IgD-negative memory B cell (primary cell): ENCODE measurements around the gene TAF1A. TPM values are rescaled to one million over a fixed set of nuclear protein-coding genes. Genes with fewer than 3 reads are reported as not detected.
A peak's percentile ranks its signal among the peaks of the same experiment; 100 is the strongest.
"Not testable (repeated sequence)": the region's sequence is repeated elsewhere in the genome, so short reads cannot be mapped to it uniquely, and the experiment has no call there.

Experiments
- H3K27ac Mint-ChIP-seq, 3 donors: one replicate each; pipeline ENCODE4 v1.8.0; 2020 to 2022; ENCODE audit warnings: mild to moderate bottlenecking in 3 of 3, mixed read lengths in 3 of 3, moderate library complexity in 1 of 3
- H3K27me3 Mint-ChIP-seq: one replicate; pipeline ENCODE4 v1.8.0; 2021; ENCODE audit warnings: mixed read lengths
- H3K36me3 Mint-ChIP-seq: one replicate; pipeline ENCODE4 v1.8.0; 2020; ENCODE audit warnings: mild to moderate bottlenecking, mixed read lengths
- H3K4me1 Mint-ChIP-seq, 3 donors: one replicate each; pipeline ENCODE4 v1.8.0; 2020 to 2022; ENCODE audit warnings: mixed read lengths in 3 of 3, mild to moderate bottlenecking in 1 of 3
- H3K4me3 Mint-ChIP-seq, 4 donors: one replicate each; pipeline ENCODE4 v1.8.0; 2020 to 2022; ENCODE audit warnings: mild to moderate bottlenecking in 4 of 4, mixed read lengths in 4 of 4, moderate library complexity in 3 of 4
- H3K9me3 Mint-ChIP-seq, 3 donors: one replicate each; pipeline ENCODE4 v1.8.0; 2020 to 2021; ENCODE audit warnings: mixed read lengths in 3 of 3, mild to moderate bottlenecking in 1 of 3
- polyA plus RNA-seq: library from polyadenylated mRNA; unstranded; fragments of 300-500 nt; fragmentation: Illumina TruSeq; gene quantifications from one replicate; pipeline ENCODE4 v1.2.3, GENCODE V29; 2021

Gene TAF1A
- polyA plus RNA-seq, 1 donor from 2014 or later: 13.9 TPM

DNA sequence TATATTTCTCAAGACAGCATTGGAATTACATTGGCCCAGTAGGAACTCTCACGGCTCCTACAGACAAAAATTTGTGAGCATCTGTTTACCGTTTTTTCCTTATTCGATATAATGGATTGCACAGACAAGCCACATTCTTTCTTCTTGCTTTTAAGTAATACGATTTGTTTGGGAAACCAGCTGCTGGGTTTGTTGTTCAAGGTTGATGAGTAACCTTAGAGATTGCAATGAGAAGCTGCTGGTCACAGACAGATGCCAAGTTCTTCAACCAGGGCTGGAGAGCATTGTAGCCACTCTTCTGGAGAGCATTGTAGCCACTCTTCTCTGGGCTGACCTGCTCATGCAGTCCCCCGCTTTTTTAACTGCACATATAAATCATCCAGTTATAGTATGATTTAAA lies 26.8 kb upstream of the TAF1A start:
- peaks cover 10 to 25% (median 22%) of the 10 kb centered on the region in 3 donors for H3K4me1 Mint-ChIP-seq
- H3K9me3 Mint-ChIP-seq: no peaks in the 10 kb centered on the region
- peaks cover 2% of the 10 kb centered on the region for H3K27me3 Mint-ChIP-seq
- no peaks in the 10 kb centered on the region for H3K36me3 Mint-ChIP-seq
- peak overlapping the region; percentile 92 to 95 (median 94) for H3K27ac Mint-ChIP-seq
- H3K4me3 Mint-ChIP-seq: peak overlapping the region in 3 of 4 donors; percentile 88 to 97 (median 95)

- H3K27me3 Mint-ChIP-seq: peaks cover 2% of the 10 kb centered on the region
- peaks cover 0 to 2% (median 2%) of the 10 kb centered on the region in 3 donors for H3K4me1 Mint-ChIP-seq
- peaks cover 0 to 5% (median 0%) of the 10 kb centered on the region in 3 donors for H3K9me3 Mint-ChIP-seq
- H3K27ac Mint-ChIP-seq: no peak overlapping the region
- no peak overlapping the region for H3K4me3 Mint-ChIP-seq
- peaks cover 1% of the 10 kb centered on the region for H3K36me3 Mint-ChIP-seq
Measured at GRCh38 chr1:222613627-222614026, 23.9 kb upstream of the TAF1A start.

GRCh38 chr1:222610728-222611127 lies 21.0 kb upstream of the TAF1A start:
- Mint-ChIP-seq H3K27me3 (peaks cover 2% of the 10 kb centered on the region), H3K36me3 (peaks cover 3% of the 10 kb centered on the region), H3K4me3 (no peak overlapping the region), H3K4me1 (no peaks in the 10 kb centered on the region), H3K9me3 (peaks cover 0 to 5% (median 0%) of the 10 kb centered on the region in 3 donors), H3K27ac (no peak overlapping the region)

DNA sequence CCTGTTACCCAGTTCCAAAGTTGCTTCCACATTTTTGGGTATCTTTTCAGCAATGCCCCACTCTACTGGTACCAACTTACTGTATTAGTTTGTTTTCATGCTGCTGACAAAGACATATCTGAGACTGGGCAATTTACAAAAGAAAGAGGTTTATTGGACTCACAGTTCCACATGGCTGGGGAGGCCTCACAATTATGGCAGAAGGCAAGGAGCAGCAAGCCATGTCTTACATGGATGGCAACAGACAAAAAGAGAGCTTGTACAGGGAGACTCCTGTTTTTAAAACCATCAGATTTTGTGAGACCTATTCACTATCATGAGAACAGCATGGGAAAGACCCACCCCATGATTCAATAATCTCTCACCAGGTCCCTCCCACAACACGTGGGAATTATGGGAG lies 19.4 kb upstream of the TAF1A start:
- not testable (repeated sequence) for H3K27me3 Mint-ChIP-seq, H3K27ac Mint-ChIP-seq, H3K4me1 Mint-ChIP-seq, H3K4me3 Mint-ChIP-seq, H3K9me3 Mint-ChIP-seq, H3K36me3 Mint-ChIP-seq

DNA sequence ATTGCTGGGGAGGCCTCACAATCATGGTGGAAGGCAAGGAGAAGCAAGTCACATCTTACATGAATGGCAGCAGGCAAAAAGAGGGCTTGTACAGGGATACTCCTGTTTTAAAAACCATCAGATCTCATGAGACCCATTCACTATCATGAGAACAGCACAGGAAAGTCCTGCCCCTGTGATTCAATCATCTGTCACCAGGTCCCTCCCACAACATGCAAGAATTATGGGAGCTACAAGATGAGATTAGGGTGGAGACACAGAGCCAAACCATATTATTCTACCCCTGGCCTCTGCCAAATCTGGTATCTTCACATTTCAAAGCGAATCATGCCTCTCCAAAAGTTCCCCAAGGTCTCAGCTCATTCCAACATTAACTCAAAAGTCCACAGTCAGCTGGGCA lies 17.0 kb upstream of the TAF1A start:
- H3K9me3 Mint-ChIP-seq: peaks cover 0 to 5% (median 0%) of the 10 kb centered on the region in 3 donors
- H3K27ac Mint-ChIP-seq: no peak overlapping the region
- no peak overlapping the region for H3K4me3 Mint-ChIP-seq
- peaks cover 3% of the 10 kb centered on the region for H3K36me3 Mint-ChIP-seq
- H3K4me1 Mint-ChIP-seq: no peaks in the 10 kb centered on the region
- H3K27me3 Mint-ChIP-seq: peaks cover 1% of the 10 kb centered on the region

DNA sequence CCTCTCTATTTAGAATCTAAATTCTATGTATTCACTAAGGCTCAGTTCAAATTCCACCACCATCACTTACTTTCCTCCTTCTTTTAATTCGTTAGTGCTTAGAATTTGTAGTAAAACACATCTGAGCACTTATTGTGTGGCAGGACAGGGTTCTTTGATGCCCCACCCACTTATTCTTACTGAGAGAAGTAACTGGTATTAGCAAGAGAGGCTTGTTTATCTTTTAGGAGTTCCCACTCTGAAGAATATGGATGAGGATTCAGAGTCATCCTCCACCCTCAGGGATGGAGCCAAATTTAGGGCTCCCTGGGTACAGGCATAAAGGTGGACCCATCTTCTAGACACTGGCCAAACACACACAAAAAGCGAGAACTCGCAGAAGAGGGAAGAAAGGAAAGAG lies 11.5 kb upstream of the TAF1A start:
- Mint-ChIP-seq H3K4me1 (no peaks in the 10 kb centered on the region), H3K27ac (no peak overlapping the region), H3K9me3 (peaks cover 0 to 1% (median 0%) of the 10 kb centered on the region in 3 donors), H3K36me3 (peaks cover 1% of the 10 kb centered on the region), H3K27me3 (peaks cover 1% of the 10 kb centered on the region), H3K4me3 (no peak overlapping the region)

GRCh38 chr1:222600281-222600680 lies 10.5 kb upstream of the TAF1A start:
- H3K4me3 Mint-ChIP-seq: no peak overlapping the region

DNA sequence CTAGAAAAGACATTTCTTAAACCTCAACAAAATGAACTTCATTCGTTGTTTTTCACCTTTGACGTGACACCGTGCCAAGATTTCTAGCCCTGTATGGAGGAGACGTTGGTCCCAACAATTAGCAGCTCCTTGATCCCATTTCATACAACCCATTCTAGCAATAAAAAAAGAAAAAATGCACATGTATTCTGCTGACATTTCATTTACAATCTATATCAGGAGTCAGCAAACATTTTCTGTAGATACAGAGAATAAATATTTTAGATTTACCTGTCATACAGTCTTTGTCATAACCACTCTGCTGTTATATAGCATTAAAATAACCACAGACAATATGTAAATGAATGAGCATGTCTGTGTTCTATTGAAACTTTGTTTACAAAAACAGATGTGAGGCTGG lies 7.0 kb upstream of the TAF1A start:
- Mint-ChIP-seq H3K36me3 (no peaks in the 10 kb centered on the region), H3K27ac (no peak overlapping the region), H3K4me3 (no peak overlapping the region), H3K27me3 (no peaks in the 10 kb centered on the region), H3K9me3 (peaks cover 0 to 1% (median 0%) of the 10 kb centered on the region in 3 donors), H3K4me1 (no peaks in the 10 kb centered on the region)

More at GRCh38 chr1:222600281-222600680, 10.5 kb upstream of the TAF1A start:
- Mint-ChIP-seq H3K27ac (no peak overlapping the region), H3K36me3 (no peaks in the 10 kb centered on the region), H3K27me3 (no peaks in the 10 kb centered on the region), H3K4me1 (no peaks in the 10 kb centered on the region), H3K9me3 (peaks cover 0 to 1% (median 0%) of the 10 kb centered on the region in 3 donors)

GRCh38 chr1:222594789-222595188 lies 5.1 kb upstream of the TAF1A start:
- H3K27me3 Mint-ChIP-seq: no peaks in the 10 kb centered on the region
- H3K27ac Mint-ChIP-seq: no peak overlapping the region
- no peaks in the 10 kb centered on the region for H3K36me3 Mint-ChIP-seq
- no peaks in the 10 kb centered on the region for H3K9me3 Mint-ChIP-seq
- H3K4me1 Mint-ChIP-seq: peaks cover 0 to 10% (median 8%) of the 10 kb centered on the region in 3 donors
- no peak overlapping the region for H3K4me3 Mint-ChIP-seq

DNA sequence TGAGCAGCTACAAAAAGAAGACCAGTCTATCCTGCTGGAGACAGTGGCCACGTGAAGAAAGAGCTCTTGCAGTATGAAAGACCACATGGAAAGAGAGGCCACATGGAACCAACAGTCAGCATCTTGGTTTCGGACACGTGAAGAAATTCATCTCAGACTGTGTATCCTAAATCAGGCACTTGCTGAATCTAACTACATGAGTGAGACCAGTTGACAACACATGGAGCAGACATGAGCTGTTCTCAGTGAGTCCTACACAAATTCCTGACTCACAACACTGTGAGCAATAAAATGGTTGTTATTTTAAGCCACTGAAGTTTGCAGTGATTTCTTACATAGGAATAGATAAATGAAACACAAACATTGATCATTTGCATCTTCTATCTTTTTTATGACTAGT lies 2.4 kb upstream of the TAF1A start:
- Mint-ChIP-seq H3K36me3 (peaks cover 1% of the 10 kb centered on the region), H3K4me1 (peaks cover 12 to 30% (median 27%) of the 10 kb centered on the region in 3 donors), H3K4me3 (peak overlapping the region in 1 of 4 donors; percentile 70), H3K27ac (no peak overlapping the region), H3K27me3 (no peaks in the 10 kb centered on the region), H3K9me3 (no peaks in the 10 kb centered on the region)

- Mint-ChIP-seq H3K4me1 (peaks cover 43 to 58% (median 55%) of the 10 kb centered on the region in 3 donors), H3K36me3 (peaks cover 5% of the 10 kb centered on the region)
Measured at GRCh38 chr1:222588135-222588534, 1.6 kb downstream of the TAF1A start.

GRCh38 chr1:222586842-222587241 lies 2.9 kb downstream of the TAF1A start:
- Mint-ChIP-seq H3K36me3 (peaks cover 8% of the 10 kb centered on the region), H3K4me3 (peak overlapping the region in 3 of 4 donors; percentile 14 to 70 (median 22)), H3K4me1 (peaks cover 54 to 70% (median 68%) of the 10 kb centered on the region in 3 donors)

More at GRCh38 chr1:222588135-222588534, 1.6 kb downstream of the TAF1A start:
- Mint-ChIP-seq H3K4me3 (peak overlapping the region; percentile 21 to 100 (median 97)), H3K27ac (no peak overlapping the region), H3K27me3 (no peaks in the 10 kb centered on the region), H3K9me3 (no peaks in the 10 kb centered on the region)

GRCh38 chr1:222583079-222583478 lies 6.7 kb downstream of the TAF1A start:
- Mint-ChIP-seq H3K9me3 (no peaks in the 10 kb centered on the region), H3K4me3 (peak overlapping the region; percentile 68 to 92 (median 84)), H3K4me1 (peaks cover 53 to 59% (median 54%) of the 10 kb centered on the region in 3 donors), H3K27me3 (no peaks in the 10 kb centered on the region), H3K27ac (peak overlapping the region; percentile 32 to 71 (median 49)), H3K36me3 (peaks cover 7% of the 10 kb centered on the region)

More at GRCh38 chr1:222586842-222587241, 2.9 kb downstream of the TAF1A start:
- H3K27me3 Mint-ChIP-seq: no peaks in the 10 kb centered on the region
- no peaks in the 10 kb centered on the region for H3K9me3 Mint-ChIP-seq
- H3K27ac Mint-ChIP-seq: peak overlapping the region in 2 of 3 donors; percentile 47 to 71

DNA sequence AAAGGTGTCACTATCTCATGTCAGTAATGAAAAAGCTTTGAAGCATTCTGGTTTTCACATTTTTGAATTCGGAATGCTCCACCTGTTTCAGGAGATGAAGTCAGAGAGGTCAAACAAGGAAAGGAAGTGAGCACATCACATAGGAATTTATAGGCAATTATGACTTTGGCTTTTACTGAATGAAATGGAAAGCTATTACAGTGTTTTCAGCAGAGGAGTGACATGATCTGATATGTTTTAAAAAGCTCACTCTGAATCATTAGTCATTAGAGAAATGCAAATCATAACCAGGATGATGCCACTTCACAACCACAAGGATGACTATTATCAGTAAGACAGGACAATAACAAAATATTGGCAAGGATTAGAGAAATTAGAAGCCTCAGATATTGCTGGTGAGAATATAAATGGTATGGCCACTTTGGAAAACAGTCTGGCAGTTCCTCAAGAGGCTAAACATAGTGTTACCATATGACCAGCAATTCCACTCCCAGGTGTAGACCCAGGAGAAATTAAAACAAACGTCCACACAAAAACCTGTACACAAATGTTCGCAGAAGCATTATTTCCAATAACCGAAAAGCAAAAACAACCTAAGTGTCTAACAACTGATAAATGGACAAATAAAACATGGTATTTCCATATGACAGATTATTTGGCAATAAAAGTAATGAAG lies 7.5 kb downstream of the TAF1A start:
- H3K27me3 Mint-ChIP-seq: no peaks in the 10 kb centered on the region
- H3K36me3 Mint-ChIP-seq: peaks cover 12% of the 10 kb centered on the region
- peaks cover 50 to 61% (median 52%) of the 10 kb centered on the region in 3 donors for H3K4me1 Mint-ChIP-seq
- no peaks in the 10 kb centered on the region for H3K9me3 Mint-ChIP-seq
- H3K4me3 Mint-ChIP-seq: peak overlapping the region; percentile 34 to 92 (median 84)
- H3K27ac Mint-ChIP-seq: peak overlapping the region in 1 of 3 donors; percentile 71

- peaks cover 13% of the 10 kb centered on the region for H3K36me3 Mint-ChIP-seq
- no peaks in the 10 kb centered on the region for H3K27me3 Mint-ChIP-seq
- peaks cover 30 to 61% (median 32%) of the 10 kb centered on the region in 3 donors for H3K4me1 Mint-ChIP-seq
- no peaks in the 10 kb centered on the region for H3K9me3 Mint-ChIP-seq
- no peak overlapping the region for H3K27ac Mint-ChIP-seq
- no peak overlapping the region for H3K4me3 Mint-ChIP-seq
Measured at GRCh38 chr1:222579316-222579715, 10.4 kb downstream of the TAF1A start.

GRCh38 chr1:222570837-222571236 lies 18.9 kb downstream of the TAF1A start:
- Mint-ChIP-seq H3K4me3 (no peak overlapping the region), H3K27ac (peak overlapping the region in 1 of 3 donors; percentile 14), H3K36me3 (peaks cover 25% of the 10 kb centered on the region), H3K27me3 (no peaks in the 10 kb centered on the region), H3K4me1 (peaks cover 0 to 22% (median 14%) of the 10 kb centered on the region in 3 donors), H3K9me3 (peaks cover 0 to 6% (median 3%) of the 10 kb centered on the region in 3 donors)
